Fibroblast of peridontal ligament (primary cell): ENCODE data around the gene RAD18.
A peak's percentile ranks its signal among the peaks of the same experiment; 100 is the strongest.

Experiments used
- DNase-seq: peaks from one replicate; pipeline ENCODE4 v3.0.0-alpha.2; 2010; ENCODE audit errors: extremely low read depth

RAD18 gene

DNA sequence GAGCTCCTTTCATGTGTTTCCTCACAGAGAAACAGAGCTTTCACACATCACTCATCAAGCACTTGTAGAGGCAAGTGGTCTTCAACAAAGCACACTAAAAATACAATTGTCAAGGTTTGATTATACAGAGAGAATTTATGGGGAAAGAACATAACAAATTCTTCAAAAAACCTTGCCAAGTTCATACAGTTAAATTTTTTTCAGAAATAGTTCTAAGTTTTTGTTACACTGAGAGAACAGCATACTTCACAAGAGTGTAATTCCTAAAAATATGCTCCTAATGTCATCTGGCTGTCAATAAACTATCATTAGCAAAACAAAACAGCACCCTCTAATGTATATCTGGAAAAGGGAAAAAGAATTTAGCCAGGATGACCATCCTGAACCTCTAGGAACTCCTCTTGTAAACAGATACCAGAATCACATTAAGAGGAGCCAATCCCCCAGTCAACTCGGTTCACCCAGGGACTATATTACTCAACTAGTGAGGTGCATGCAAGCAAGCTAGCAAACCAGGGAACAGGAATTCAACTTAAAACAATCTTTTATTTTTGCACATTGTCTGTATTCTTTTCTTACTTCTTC, 63.3 kb downstream of the RAD18 start:
- DNase-seq: peak; percentile 51

DNA sequence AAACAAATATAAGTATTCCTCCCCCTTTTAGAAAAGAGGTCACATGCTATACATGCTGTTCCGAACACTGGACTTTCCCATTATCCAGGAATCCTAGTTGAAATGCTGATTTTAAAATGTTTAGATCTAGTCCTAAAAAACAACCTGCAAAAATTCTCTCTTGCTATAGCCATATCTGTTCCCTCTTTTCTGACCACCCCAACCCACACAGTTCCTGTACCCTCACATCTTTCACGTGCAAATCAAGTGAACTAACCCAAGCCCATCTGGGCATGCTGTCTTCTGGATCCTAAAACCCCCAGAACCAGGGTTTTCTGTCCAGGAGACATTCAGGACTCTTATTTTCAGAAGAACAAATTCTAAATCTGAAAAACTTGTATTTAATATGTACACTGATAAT, 67.4 kb downstream of the RAD18 start:
- DNase-seq: no peak

DNA sequence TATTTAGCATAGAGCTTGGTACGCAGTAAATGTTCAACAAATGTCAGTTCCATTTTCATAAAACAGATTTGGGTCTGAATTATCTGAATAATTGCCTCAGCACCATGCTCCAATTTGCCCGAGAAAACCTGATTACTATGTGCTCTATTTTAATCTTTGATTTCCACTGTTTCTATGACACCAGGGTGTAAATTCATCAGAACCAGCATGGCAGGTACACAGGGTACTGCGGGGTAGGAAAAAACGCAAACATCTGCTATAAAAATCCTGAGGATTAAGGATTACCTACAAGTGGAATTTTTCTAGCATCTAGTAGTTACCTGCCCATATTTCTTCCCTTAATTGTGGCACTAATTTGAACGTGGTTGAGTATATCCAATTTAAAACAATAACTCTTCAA, 70.3 kb downstream of the RAD18 start:
- no peak for DNase-seq

DNA sequence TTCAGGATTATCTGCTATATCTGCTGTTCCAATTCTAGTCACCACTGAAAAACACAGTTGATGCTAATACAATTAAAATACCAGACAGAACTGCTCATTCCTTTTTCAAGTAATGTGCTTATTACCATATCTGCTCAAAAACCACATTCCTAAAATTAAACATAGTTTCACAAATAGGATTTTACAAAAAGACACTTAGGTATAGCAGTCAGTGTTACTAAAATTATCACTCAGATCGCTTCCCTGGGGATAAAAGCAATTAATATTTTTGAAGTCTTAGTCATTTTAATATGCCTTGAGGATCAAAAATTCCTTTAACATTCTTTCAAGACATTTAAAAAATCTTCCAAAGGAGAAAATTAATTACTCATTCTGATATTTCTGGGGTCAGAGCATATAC, 71.5 kb downstream of the RAD18 start:
- DNase-seq: no peak

DNA sequence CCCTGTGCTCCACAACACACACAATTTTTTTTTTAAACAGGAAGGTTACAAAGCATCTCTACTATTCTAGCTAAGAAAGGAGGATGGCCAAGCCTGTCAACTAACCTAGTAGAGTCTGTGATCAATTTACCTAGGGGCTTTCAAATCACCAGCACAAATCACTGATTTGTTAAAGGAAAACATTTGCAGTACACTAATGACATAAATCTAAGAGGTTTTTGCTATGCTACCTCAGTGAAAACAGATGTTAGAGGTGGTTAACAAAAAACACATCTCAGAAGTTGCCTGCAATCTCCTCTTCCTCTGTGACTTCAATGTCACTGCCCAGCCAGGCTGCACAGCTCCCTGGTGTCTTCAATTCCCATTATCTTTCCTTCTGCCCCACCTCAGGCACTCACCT, 72.0 kb downstream of the RAD18 start:
- no peak for DNase-seq

DNA sequence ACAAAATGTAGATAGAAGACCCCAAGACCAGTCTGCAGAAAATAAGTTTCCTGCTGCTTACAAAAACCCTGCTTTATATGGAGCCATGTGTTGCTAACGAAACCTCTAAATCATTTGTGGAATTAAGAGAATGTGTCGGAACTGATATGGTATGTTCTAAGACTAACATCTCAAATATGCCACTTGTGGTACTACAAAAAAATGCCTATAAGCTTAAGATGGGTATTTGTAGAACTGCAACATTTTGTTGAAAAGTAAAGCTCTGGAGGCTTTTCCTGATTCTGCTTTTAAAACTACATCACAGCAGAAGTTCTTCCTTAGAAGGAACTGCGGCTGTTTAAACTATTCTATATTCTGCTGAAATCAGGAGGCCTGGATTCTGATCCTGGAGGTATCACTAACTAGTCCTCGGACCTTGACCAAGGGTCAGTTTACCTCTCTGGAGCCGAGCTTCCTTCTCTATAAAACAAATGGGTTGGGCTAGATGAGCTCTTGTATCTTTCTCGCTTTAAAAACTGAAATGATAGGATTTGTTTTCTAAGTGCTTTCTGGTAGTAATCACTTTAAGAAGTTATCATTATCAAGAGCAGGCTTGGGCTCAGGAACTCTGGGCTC, 74.9 kb downstream of the RAD18 start:
- DNase-seq: peak; percentile 74

DNA sequence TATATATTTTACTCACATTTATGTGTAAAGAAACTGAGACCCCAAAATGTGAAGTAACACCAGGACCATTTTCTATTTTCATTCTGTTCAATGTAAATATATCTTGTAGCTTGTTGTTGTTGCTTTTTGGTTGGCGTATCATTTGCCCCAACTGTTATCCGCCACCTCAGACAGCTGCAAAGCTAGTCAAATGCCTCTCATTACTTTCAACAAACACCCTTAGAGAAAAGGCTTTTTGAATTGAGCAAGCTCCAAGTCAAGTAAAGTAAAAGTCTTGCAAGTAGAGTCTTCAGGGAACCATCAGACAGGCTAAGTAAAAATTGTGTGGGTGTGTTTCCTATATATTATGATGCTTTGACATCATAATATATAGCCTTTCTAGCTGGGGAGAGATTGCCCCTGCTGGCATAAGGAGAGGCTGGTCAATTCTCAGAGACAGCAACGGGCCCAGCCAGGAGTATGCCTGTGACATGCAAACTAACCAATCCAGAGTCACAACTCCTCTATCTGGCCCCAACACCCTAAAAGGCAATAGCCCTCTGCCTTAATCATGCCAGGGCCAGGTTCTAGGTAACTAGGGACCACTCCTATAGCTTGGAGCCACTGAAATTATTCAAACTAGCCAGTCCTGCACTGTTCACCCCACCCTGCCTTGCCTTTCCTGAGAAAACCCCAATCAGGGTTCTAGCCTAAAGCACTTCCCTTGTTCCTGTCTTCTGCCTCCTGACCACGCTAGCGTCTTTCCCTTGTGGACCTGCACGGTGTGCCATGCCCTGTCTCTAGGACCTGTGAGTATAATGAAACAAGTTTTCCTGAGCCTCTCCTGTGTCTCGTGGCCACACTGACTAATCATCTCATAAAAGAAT, 75.6 kb downstream of the RAD18 start:
- DNase-seq: no peak

DNA sequence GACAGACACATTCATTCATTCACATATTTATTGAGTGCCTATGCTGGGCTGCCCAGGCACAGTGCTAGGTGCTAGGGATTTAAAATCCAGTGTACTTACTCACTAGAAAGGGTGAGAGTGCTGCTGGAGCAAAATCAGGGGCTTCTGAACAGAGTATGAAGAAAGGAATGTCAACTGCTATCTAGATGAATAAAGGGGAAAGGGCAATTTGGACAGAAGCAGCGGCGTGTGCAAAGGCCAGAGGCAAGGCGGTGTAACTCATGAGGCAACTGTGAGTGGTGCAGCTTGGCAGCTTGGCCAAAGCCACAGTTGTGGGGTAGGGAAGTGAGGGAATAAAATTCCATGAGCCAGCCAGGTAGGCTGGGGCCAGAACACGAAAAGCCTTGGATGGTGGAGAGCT, 76.7 kb downstream of the RAD18 start:
- DNase-seq: no peak

DNA sequence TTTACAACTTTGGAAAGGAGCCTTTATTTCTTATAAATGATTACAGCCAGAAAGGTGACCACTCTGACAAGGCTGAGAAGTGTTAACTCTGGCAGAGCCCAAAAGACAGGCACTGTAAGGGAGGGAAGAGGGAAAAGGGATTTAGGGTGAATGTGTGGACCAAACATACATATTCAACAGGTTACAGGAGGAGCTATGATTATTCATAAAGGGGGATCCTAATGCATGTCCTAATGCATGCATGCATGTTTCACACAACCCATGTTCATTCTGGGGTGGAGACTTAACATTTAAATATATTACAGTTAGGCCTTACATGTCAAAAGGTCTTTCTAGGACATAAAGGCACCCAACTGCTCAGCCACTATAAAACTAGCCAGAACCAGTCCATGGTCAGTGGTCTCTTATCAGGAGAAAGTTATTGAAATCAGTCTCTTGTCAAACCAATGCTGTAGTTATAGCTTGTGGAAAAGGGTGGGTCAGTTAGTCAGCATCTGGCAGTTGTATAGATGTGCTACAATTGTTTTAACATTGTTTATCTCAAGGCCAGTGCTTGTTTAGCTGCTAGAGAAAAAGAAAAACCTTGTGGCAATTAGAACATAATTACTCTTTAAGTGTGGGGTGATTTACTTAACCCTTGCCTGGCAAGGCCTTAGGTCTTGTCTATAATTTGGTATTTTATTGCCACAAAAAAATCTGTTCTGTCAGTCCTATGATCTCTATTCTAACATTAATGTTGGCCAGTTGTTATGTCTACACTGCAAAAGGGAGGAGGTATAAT, 77.5 kb downstream of the RAD18 start:
- no peak for DNase-seq

DNA sequence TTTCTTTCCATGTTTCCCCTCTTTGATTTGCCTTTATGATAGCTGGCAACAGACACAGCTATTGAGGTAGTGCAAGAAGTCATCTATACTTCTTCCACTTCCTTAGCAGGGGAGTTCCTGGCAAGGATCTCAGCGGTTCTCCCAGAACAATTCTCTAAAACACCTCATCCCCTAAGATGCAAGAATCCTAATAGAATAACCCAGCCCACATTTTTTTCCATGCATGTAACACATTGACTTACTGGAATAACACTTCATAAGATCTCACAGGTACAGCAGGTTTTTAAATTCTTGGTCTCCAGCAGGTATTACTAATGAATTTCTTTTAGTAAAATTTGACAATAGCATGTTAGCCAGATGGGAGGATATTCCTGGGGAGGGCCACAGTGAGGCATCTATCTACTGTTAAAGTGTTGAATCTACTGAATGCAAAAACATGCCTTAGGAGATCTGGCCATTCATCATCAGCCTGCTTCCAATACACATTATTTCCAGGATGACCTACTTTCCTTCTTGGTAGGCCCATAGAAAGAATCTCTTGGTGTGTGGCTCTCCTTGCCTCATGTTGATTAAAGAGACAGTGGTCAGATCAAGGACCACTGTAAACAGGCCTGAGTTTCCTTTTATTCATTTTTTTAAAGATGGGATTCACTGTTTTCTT, 78.5 kb downstream of the RAD18 start:
- DNase-seq: no peak

DNA sequence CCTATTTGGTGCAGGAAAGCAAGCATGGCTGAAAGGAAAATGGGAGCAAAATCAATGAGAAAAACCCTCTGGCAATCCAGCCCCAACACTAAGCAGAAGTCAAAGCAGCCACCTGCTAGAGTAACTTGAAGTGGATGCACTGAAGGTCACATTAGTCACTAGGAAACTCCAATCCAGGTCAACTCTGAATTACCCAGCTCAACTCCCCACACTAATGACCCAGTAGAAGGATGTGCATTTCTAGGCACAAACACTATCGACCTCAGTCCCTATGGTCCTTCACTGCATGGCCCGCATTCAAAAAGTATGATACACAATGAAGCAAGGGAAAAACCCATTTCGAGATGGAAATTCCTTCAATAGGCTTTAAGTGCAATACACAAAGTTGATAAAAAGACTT, 80.6 kb downstream of the RAD18 start:
- no peak for DNase-seq

DNA sequence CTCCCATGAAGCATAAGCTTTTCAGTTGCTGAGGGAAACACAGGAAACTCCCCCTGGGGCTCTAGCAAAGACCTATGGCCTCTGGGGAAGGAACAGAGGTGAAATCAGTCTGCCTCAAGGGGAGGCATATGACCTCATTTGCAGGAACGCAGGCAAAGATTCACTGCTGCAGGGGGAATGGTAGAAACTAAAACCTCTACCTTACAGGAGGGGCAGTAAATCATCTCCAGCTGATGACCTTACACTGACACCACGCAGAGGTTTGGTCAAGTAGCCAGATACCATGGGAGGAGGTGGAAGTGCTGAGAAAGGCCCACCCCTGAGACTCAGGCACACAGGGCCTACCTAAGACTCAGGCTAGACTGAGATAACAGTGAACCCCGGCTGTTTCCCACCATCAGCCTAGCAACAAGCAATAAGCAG, 81.1 kb downstream of the RAD18 start:
- DNase-seq: no peak

DNA sequence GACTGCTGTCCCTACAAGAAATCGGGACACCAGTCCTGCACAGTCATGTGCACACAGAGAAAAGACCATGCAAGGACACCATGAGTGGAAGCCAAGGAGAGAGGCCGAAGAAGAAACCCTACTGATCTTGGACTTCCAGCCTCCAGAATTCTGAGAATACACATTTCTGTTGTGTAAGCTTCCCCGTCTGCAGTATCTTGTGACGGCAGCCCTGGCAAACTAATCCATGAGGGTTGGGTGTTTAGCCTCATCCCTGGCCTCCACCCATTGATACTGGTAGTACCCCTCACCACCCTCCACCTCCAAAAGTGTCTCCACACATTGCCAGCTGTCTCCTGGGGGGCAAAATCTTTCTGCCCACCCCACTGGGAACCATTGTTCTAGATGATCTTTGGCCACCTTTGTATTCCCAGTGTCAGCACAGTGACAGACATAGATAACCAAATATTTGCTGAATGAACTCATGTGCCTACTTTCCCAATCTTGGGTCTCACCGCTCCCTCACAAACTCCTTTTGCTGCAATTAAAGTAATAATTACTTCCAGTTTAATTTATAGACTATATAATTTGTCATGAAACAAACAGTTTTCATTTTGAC, 83.8 kb downstream of the RAD18 start:
- DNase-seq: no peak

DNA sequence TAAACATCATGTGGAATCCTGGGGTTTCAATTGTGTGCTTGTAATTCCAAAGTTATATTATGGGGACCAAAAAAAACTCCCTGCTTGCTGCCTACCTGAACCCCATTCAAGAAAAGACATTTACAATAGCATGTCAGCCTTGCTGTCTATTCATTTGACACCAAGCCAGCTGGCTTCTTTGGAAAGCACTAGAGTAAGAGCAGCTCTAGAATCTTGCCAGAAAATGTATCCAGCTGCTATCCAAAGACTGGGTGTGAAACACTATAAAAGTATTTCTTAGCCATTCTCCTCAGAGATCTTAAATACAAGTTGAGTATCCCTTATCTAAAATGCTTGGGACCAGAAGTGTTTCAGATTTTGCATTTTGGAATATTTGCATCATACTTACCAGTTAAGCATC, 87.4 kb downstream of the RAD18 start:
- DNase-seq: peak; percentile 35

DNA sequence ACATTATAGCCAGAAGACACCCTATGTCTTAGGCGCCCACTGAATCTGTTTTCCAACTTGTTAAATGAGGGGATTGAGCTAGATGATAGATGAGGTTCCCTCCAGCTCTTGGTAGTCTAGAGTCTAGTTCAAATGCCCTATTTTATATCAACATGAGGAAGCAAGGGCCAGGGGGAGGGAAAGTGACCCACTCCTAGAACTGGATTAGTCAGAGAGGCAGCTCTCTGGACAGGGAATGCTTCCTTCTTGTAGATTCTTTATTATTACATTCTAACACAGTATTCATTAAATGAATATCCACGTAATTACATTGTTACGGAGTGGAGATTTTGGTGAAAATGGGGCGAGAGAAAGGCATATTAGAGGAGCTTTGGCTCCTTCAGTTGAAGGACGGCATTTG, 89.5 kb downstream of the RAD18 start:
- DNase-seq: no peak

DNA sequence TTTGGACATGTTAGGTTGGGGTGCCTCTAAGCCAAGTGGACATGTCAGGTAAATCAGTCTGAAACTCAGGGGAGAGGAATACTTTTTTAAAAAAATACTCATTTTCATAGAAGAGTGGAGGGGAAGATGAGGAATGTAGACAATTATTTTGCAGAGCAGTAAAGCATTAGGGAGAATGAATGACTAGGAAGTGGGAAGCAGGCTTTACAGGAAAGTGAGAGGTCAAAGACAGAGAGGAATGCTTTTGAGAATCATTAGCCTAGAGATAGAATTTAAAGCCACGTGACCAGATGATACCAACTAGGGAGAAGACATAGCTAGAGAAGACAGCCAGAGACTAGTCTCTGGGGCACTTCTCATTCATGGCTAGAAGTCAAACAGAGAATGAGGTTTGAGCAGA, 91.0 kb downstream of the RAD18 start:
- DNase-seq: no peak

DNA sequence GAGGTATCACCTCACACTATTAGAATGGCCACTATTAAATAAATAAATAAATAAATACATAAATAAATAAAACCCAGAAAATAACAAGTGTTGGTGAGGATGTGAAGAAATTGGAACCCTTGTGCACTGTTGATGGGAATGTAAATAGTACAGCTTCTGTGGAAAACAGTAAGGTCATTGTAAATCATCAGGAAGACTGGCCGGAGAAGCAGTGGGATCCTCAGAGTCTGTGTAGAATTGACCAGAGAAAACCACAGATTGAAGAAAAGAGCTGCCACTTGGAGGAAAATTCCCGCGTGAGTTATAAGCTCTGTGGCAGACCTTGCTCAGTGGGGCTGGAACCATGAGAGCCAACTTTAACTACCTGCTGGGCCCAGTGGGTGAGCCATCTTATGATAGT, 92.0 kb downstream of the RAD18 start:
- no peak for DNase-seq

DNA sequence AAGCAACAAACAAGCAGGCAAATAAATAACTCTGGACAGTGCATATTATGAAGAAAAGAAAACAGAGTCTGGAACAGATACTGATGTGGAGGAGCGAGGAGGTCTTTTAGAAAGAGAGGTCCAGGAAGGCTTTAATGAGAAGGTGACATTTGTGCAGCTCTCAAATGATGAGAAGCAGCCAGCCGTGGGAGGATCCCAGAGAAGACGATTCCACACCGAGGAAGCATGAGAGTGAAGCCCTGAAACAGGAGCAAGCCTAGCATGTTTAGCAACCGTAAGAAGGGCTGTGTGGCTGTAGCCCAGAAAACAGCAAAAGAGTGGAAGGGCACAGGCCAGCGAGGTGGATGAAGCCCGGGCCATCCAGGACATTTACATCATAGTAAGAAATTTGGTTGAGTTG, 93.1 kb downstream of the RAD18 start:
- DNase-seq: no peak

DNA sequence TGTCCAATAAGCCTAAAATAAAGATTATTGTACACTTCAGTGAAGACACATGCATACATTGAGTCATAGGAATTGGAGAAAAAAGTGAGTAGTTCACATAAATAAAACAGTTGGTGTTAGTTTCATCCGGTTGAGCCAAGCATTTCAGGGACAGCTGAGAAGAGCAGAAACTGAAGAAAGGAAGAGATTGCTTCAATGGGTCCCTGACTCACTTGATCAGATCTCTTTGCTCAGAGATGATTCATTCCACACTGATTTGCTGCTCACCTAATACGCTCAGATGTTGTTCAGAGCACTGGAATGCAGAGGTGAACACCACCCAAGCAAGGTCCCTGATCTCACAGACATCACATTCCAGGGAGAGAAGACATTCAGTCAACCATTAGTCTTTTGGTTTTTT, 93.7 kb downstream of the RAD18 start:
- DNase-seq: peak; percentile 83

DNA sequence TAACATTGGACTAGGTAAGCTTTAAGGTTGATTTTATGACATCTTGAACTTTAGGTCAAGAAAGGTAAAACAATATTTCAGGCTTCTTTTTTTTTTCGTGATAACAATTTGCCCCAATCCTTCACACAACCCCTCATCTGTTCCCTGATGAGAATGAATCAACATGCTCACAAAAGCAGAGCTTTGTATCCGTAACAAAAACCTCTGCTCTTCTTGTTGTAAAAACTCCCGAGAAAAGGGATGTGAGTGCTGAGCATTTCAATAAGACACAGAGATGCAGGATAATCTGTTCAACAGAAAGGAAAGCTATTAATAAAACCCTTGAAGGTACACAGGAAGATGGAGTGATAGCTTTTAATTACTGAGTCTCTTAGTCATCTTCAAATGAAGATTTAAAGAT, 94.3 kb downstream of the RAD18 start:
- DNase-seq: no peak

DNA sequence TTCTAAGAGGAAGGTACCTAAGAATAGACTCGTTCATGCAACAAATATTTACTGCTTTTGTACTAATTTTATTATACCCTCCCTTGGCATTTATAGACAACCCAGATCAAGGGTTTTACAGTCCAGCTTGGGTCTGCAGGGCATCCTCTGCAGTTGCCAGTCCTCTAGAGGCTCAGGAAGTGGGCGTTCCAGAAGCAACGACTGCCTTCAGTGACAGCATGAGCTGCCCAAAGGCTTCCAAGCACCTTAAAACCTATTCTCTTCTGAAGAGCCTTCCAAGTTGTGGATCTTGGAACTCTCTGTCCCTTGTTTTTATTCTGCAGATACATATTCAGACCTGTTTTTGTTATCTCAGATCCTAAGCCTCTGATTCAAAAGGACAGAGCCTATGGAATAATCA, 95.6 kb downstream of the RAD18 start:
- no peak for DNase-seq

DNA sequence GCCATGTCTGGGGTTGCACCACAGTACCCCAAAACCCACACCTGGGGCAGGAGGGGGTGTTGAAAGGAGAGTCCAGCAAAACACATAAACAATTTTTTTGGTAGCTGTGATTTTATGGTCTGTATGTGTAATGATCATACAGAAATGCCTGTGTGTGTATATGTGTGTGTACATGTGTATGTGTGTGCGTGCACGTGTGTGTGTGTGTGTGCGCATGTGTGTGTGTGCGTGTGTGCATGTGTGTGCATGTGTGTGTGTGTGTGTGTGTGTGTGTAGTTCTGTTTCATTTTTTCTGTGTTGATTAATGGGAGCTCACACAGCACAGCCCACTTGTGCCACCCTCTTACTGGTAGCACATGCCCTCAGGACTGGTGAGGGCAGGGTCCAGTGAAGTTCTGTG, 97.6 kb downstream of the RAD18 start:
- DNase-seq: no peak
